MM.1S (cell line): Measurements from ENCODE around the gene C1QTNF3.

Experiments
- CTCF ChIP-seq: fragments of 300-600 bp; sonication (generic); IDR thresholded peaks from 2 replicates; pipeline ENCODE4 v1.5.1; 2016; ENCODE audit warnings: antibody characterized with exemption, low read length, mixed read lengths
- EZH2 ChIP-seq: fragments of 300-600 bp; sonication (generic); optimal IDR thresholded peaks from 2 replicates; pipeline ENCODE3; 2017; ENCODE audit warnings: low read depth, mild to moderate bottlenecking, antibody characterized with exemption, low read length, mixed read lengths

GRCh38 chr5:34041247-34041972, 1.6 kb downstream of the C1QTNF3 start:
- no peak for TF ChIP-seq EZH2
- TF ChIP-seq CTCF: no peak
